Measurements from ENCODE around the gene PHYHIPL.
A peak's percentile ranks its signal among the peaks of the same experiment; 100 is the strongest.
"Not testable (repeated sequence)": the region's sequence is repeated elsewhere in the genome, so short reads cannot be mapped to it uniquely, and the experiment has no call there.

Gene PHYHIPL

GRCh38 chr10:59234816-59235429 is 58.5 kb downstream of the PHYHIPL start:
- no peaks in the 10 kb centered on the region for H3K79me2 ChIP-seq (ENCODE audit: low read length)
- H3K27me3 ChIP-seq (ENCODE audit: low read depth, low read length), result no peaks in the 10 kb centered on the region
- TF ChIP-seq EZH2phosphoT487 (IDR thresholded peaks at IDR 0.05; ENCODE audit: low read depth) (no peak), CTCF (IDR thresholded peaks at IDR 0.05; ENCODE audit: low read depth, low read length) (peak; percentile 60)
- no peaks in the 10 kb centered on the region for H3K36me3 ChIP-seq (replicated peaks; ENCODE audit: low read depth, low read length)
- H3K9me3 ChIP-seq (ENCODE audit: insufficient read depth, low read length), result no peaks in the 10 kb centered on the region
- H3K4me1 ChIP-seq (ENCODE audit: low read length), result no peaks in the 10 kb centered on the region
- no peak overlapping the region for H3K27ac ChIP-seq (ENCODE audit: low read length)
- no peak overlapping the region for H2AFZ ChIP-seq (ENCODE audit: low read depth, low read length)
- no peak overlapping the region for H3K4me2 ChIP-seq (ENCODE audit: low read length)
- no peak overlapping the region for H3K9ac ChIP-seq (ENCODE audit: low read length)
- H3K4me3 ChIP-seq (ENCODE audit: low read length), result no peak overlapping the region
- no peaks in the 10 kb centered on the region for H4K20me1 ChIP-seq (ENCODE audit: insufficient read depth, low read length)

- no peaks in the 10 kb centered on the region for H3K9me3 ChIP-seq (ENCODE audit: insufficient read depth, low read length)
- no peak for TF ChIP-seq EZH2phosphoT487 (IDR thresholded peaks at IDR 0.05; ENCODE audit: low read depth)
- no peak for TF ChIP-seq CTCF (IDR thresholded peaks at IDR 0.05; ENCODE audit: low read depth, low read length)
- H3K36me3 ChIP-seq (replicated peaks; ENCODE audit: low read depth, low read length), result no peaks in the 10 kb centered on the region
- no peaks in the 10 kb centered on the region for H3K4me1 ChIP-seq (ENCODE audit: low read length)
- H3K4me2 ChIP-seq (ENCODE audit: low read length), result no peak overlapping the region
- no peak overlapping the region for H3K9ac ChIP-seq (ENCODE audit: low read length)
- H4K20me1 ChIP-seq (ENCODE audit: insufficient read depth, low read length), result no peaks in the 10 kb centered on the region
- no peak overlapping the region for H3K4me3 ChIP-seq (ENCODE audit: low read length)
- H2AFZ ChIP-seq (ENCODE audit: low read depth, low read length), result no peak overlapping the region
- H3K79me2 ChIP-seq (ENCODE audit: low read length), result no peaks in the 10 kb centered on the region
- H3K27me3 ChIP-seq (ENCODE audit: low read depth, low read length), result no peaks in the 10 kb centered on the region
- no peak overlapping the region for H3K27ac ChIP-seq (ENCODE audit: low read length)
Observed at GRCh38 chr10:59236064-59236697, 59.7 kb downstream of the PHYHIPL start.

GRCh38 chr10:59237775-59238174 is 61.3 kb downstream of the PHYHIPL start:
- H3K4me1 ChIP-seq (ENCODE audit: low read length), result no peaks in the 10 kb centered on the region
- no peaks in the 10 kb centered on the region for H3K79me2 ChIP-seq (ENCODE audit: low read length)
- no peak overlapping the region for H2AFZ ChIP-seq (ENCODE audit: low read depth, low read length)
- no peak overlapping the region for H3K4me2 ChIP-seq (ENCODE audit: low read length)
- H3K9me3 ChIP-seq (ENCODE audit: insufficient read depth, low read length), result no peaks in the 10 kb centered on the region
- no peaks in the 10 kb centered on the region for H3K27me3 ChIP-seq (ENCODE audit: low read depth, low read length)
- no peak overlapping the region for H3K4me3 ChIP-seq (ENCODE audit: low read length)
- no peaks in the 10 kb centered on the region for H4K20me1 ChIP-seq (ENCODE audit: insufficient read depth, low read length)
- H3K27ac ChIP-seq (ENCODE audit: low read length), result no peak overlapping the region
- H3K36me3 ChIP-seq (replicated peaks; ENCODE audit: low read depth, low read length), result no peaks in the 10 kb centered on the region
- TF ChIP-seq CTCF (IDR thresholded peaks at IDR 0.05; ENCODE audit: low read depth, low read length) (no peak), EZH2phosphoT487 (IDR thresholded peaks at IDR 0.05; ENCODE audit: low read depth) (no peak)
- H3K9ac ChIP-seq (ENCODE audit: low read length), result no peak overlapping the region

- H2AFZ ChIP-seq (ENCODE audit: low read depth, low read length); H3K4me3 ChIP-seq (ENCODE audit: low read length); H4K20me1 ChIP-seq (ENCODE audit: insufficient read depth, low read length); H3K9me3 ChIP-seq (ENCODE audit: insufficient read depth, low read length); H3K4me1 ChIP-seq (ENCODE audit: low read length); H3K4me2 ChIP-seq (ENCODE audit: low read length); H3K27me3 ChIP-seq (ENCODE audit: low read depth, low read length); H3K79me2 ChIP-seq (ENCODE audit: low read length); H3K27ac ChIP-seq (ENCODE audit: low read length); H3K36me3 ChIP-seq (replicated peaks; ENCODE audit: low read depth, low read length); H3K9ac ChIP-seq (ENCODE audit: low read length): not testable (repeated sequence)
Observed at GRCh38 chr10:59239108-59239507, 62.7 kb downstream of the PHYHIPL start.

All from OCI-LY3 (cell line).